HepG2 (cell line): ENCODE data around the gene HSF4. TPM values are rescaled to one million over a fixed set of nuclear protein-coding genes. Genes with fewer than 3 reads are reported as not detected.

Experiments
- AGO2 ChIP-seq: fragments of 200-400 bp; formaldehyde crosslinking; optimal IDR thresholded peaks from 2 replicates; pipeline ENCODE3; 2017; ENCODE audit warnings: mild to moderate bottlenecking, low read depth, low read length, moderate library complexity
- CBFB ChIP-seq: sonication (generic); formaldehyde crosslinking; IDR thresholded peaks from 2 replicates; pipeline ENCODE4 v1.4.0; 2020; ENCODE audit warnings: missing genetic modification reagents
- EP300 ChIP-seq, 3 experiments: sonication (generic) in 1 of 3; formaldehyde crosslinking in 1 of 3; IDR thresholded peaks; 2 replicates each; pipeline versions ENCODE4 v1.5.1 to v1.6.1; 2011 to 2020; ENCODE audit warnings: low read depth in 2 of 3, low read length in 2 of 3, borderline replicate concordance in 1 of 3, improper control_type of control experiment in 1 of 3, mild to moderate bottlenecking in 1 of 3, missing genetic modification reagents in 1 of 3, moderate library complexity in 1 of 3
- HNRNPLL ChIP-seq: fragments of 200-400 bp; formaldehyde crosslinking; IDR thresholded peaks from 2 replicates; pipeline ENCODE4 v1.6.1; 2017; ENCODE audit warnings: mild to moderate bottlenecking, low read depth, low read length; ENCODE audit not compliant: poor library complexity, severe bottlenecking
- MED8 ChIP-seq: sonication (generic); formaldehyde crosslinking; IDR thresholded peaks from 2 replicates; pipeline ENCODE4 v1.8.1; 2023; ENCODE audit warnings: mild to moderate bottlenecking, missing genetic modification reagents; ENCODE audit not compliant: insufficient replicate concordance
- MIXL1 ChIP-seq: IDR thresholded peaks from 2 replicates; pipeline ENCODE4 v1.6.1; 2016
- MYC ChIP-seq: sonication (generic); formaldehyde crosslinking; IDR thresholded peaks from 2 replicates; pipeline ENCODE4 v1.9.0; 2021; ENCODE audit warnings: missing genetic modification reagents, borderline replicate concordance
- NFE2 ChIP-seq: sonication (generic); formaldehyde crosslinking; IDR thresholded peaks from 2 replicates; pipeline ENCODE4 v1.4.0; 2020; ENCODE audit warnings: missing genetic modification reagents
- PHF5A ChIP-seq: IDR thresholded peaks from one replicate; pipeline ENCODE4 v1.6.1; 2018; ENCODE audit warnings: low read depth, missing genetic modification reagents; ENCODE audit not compliant: unreplicated experiment
- POGZ ChIP-seq: sonication (generic); formaldehyde crosslinking; IDR thresholded peaks from 2 replicates; pipeline ENCODE4 v1.4.0; 2020; ENCODE audit warnings: mild to moderate bottlenecking, missing genetic modification reagents
- TBX3 ChIP-seq: fragments of 450-650 bp; IDR thresholded peaks from 2 replicates; pipeline ENCODE4 v1.6.1; 2017; ENCODE audit warnings: antibody characterized with exemption, mild to moderate bottlenecking, inconsistent platforms, borderline replicate concordance
- TFE3 ChIP-seq: IDR thresholded peaks from 2 replicates; pipeline ENCODE4 v1.6.1; 2016
- ZMYM4 ChIP-seq: sonication (generic); formaldehyde crosslinking; IDR thresholded peaks from 2 replicates; pipeline ENCODE4 v1.8.1; 2023; ENCODE audit warnings: mild to moderate bottlenecking, missing genetic modification reagents
- ZNF143 ChIP-seq: sonication (generic); formaldehyde crosslinking; IDR thresholded peaks from 2 replicates; pipeline ENCODE4 v1.4.0; 2020; ENCODE audit warnings: missing genetic modification reagents
- polyA plus RNA-seq, 8 experiments: library from polyadenylated mRNA; depleted of rRNA in 3 of 8; stranded (reverse) in 7 of 8; unstranded in 1 of 8; fragments of >200 nt; fragmentation: Illumina TruSeq in 4 of 8; extraction: Trizol in 4 of 8; gene quantifications; 2 replicates each; pipeline versions ENCODE4 v1.2.1 to v1.2.3, GENCODE V29; 2011 to 2016; ENCODE audit warnings: low read depth in 4 of 8, missing spikeins in 1 of 8, mixed read lengths in 1 of 8; ENCODE audit not compliant: insufficient read depth in 1 of 8
- total RNA-seq, 5 experiments: library from RNA; depleted of rRNA; stranded (reverse); fragments of >200 nt; fragmentation: Illumina TruSeq; extraction: Trizol; gene quantifications; 2 replicates each; pipeline ENCODE4 v1.2.3, GENCODE V29; 2016; ENCODE audit warnings: low read depth in 1 of 5
- TF ChIP-seq, protein P1 (sequence below), 2 experiments: sonication (generic) in 1 of 2; formaldehyde crosslinking in 1 of 2; IDR thresholded peaks; 2 replicates each; pipeline versions ENCODE4 v1.6.1 to v1.9.0; 2014 to 2022; ENCODE audit warnings: antibody characterized with exemption in 1 of 2, borderline replicate concordance in 1 of 2, inconsistent platforms in 1 of 2, low read depth in 1 of 2, missing genetic modification reagents in 1 of 2
- TF ChIP-seq, protein P2 (sequence below): sonication (generic); formaldehyde crosslinking; IDR thresholded peaks from 2 replicates; pipeline ENCODE4 v1.4.0; 2020; ENCODE audit warnings: mild to moderate bottlenecking, missing genetic modification reagents
- TF ChIP-seq, protein P3 (sequence below): IDR thresholded peaks from 2 replicates; pipeline ENCODE4 v1.6.1; 2016; ENCODE audit warnings: missing genetic modification reagents, missing compliant biosample characterization
- TF ChIP-seq, protein P4 (sequence below): sonication (generic); formaldehyde crosslinking; IDR thresholded peaks from 2 replicates; pipeline ENCODE4 v1.4.0; 2020; ENCODE audit warnings: missing genetic modification reagents

HSF4 gene
- total and polyA plus RNA-seq, 2 of the 13 experiments (the other 11 are each of a cell fraction or from before 2014, with no cell fraction given) = 3.5 to 16.9 TPM

- TF ChIP-seq, protein P1, sequence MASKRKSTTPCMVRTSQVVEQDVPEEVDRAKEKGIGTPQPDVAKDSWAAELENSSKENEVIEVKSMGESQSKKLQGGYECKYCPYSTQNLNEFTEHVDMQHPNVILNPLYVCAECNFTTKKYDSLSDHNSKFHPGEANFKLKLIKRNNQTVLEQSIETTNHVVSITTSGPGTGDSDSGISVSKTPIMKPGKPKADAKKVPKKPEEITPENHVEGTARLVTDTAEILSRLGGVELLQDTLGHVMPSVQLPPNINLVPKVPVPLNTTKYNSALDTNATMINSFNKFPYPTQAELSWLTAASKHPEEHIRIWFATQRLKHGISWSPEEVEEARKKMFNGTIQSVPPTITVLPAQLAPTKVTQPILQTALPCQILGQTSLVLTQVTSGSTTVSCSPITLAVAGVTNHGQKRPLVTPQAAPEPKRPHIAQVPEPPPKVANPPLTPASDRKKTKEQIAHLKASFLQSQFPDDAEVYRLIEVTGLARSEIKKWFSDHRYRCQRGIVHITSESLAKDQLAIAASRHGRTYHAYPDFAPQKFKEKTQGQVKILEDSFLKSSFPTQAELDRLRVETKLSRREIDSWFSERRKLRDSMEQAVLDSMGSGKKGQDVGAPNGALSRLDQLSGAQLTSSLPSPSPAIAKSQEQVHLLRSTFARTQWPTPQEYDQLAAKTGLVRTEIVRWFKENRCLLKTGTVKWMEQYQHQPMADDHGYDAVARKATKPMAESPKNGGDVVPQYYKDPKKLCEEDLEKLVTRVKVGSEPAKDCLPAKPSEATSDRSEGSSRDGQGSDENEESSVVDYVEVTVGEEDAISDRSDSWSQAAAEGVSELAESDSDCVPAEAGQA (IDR thresholded peaks at IDR 0.05; ENCODE audit: low read depth) = no peak
- TF ChIP-seq, protein P1 (CRISPR knock-in tag; IDR thresholded peaks at IDR 0.05; ENCODE audit: borderline replicate concordance) = no peak
- TF ChIP-seq HNRNPLL (peak; percentile 91), MED8 (no peak), EP300 (IDR thresholded peaks at IDR 0.05; ENCODE audit: low read depth in 2 of 2, low read length in 2 of 2) (peak in 1 of 2 experiments; percentile 39; a peak in 1 of 4 replicates), EP300 (CRISPR knock-in tag; IDR thresholded peaks at IDR 0.05; ENCODE audit: borderline replicate concordance) (no peak), POGZ (no peak), AGO2 (peak; percentile 26), TBX3 (no peak), TFE3 (CRISPR knock-in tag) (no peak), CBFB (CRISPR knock-in tag) (peak; percentile 58), PHF5A (CRISPR knock-in tag) (no peak), MYC (CRISPR knock-in tag) (peak; percentile 61), ZMYM4 (CRISPR knock-in tag) (peak; percentile 61; the same call in 1 of the 2 replicates), ZNF143 (CRISPR knock-in tag) (no peak), NFE2 (CRISPR knock-in tag) (no peak), MIXL1 (CRISPR knock-in tag) (0 out of 2 replicates have a peak, but pooled peaks have one; percentile 23)
- TF ChIP-seq, protein P2, sequence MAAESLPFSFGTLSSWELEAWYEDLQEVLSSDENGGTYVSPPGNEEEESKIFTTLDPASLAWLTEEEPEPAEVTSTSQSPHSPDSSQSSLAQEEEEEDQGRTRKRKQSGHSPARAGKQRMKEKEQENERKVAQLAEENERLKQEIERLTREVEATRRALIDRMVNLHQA = no peak
- TF ChIP-seq, protein P3, sequence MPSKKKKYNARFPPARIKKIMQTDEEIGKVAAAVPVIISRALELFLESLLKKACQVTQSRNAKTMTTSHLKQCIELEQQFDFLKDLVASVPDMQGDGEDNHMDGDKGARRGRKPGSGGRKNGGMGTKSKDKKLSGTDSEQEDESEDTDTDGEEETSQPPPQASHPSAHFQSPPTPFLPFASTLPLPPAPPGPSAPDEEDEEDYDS (CRISPR knock-in tag) = peak; percentile 19; the same call in 1 of the 2 replicates
- TF ChIP-seq, protein P4, sequence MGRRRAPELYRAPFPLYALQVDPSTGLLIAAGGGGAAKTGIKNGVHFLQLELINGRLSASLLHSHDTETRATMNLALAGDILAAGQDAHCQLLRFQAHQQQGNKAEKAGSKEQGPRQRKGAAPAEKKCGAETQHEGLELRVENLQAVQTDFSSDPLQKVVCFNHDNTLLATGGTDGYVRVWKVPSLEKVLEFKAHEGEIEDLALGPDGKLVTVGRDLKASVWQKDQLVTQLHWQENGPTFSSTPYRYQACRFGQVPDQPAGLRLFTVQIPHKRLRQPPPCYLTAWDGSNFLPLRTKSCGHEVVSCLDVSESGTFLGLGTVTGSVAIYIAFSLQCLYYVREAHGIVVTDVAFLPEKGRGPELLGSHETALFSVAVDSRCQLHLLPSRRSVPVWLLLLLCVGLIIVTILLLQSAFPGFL (CRISPR knock-in tag) = no peak
These were observed 9.0 kb upstream of the HSF4 start (continued) for GRCh38 chr16:67155295-67156142.
